ENCODE measurements around the gene TXNL4A. TPM values are rescaled to one million over a fixed set of nuclear protein-coding genes. Genes with fewer than 3 reads are reported as not detected.

TXNL4A gene
- total RNA-seq, 1 experiment from 2014 or later = 416 TPM

GRCh38 chr18:79948719-79949411 lies 39.5 kb downstream of the TXNL4A start:
- ChIA-PET POLR2A (no interaction called here), CTCF (no interaction called here)
- TF ChIP-seq POLR2AphosphoS5 (IDR thresholded peaks at IDR 0.05; ENCODE audit: low read depth, low read length) = no peak
- no peak for TF ChIP-seq SIN3A (IDR thresholded peaks at IDR 0.05; ENCODE audit: borderline replicate concordance, insufficient read depth, low read depth, low read length)
- no peak for TF ChIP-seq CTCF (IDR thresholded peaks at IDR 0.05)
- TF ChIP-seq TCF7L2 (IDR thresholded peaks at IDR 0.05; ENCODE audit: low read depth, low read length) = no peak
- no peak for TF ChIP-seq REST (IDR thresholded peaks at IDR 0.05; ENCODE audit: insufficient read depth in 1 of 2, low read depth in 2 of 2, low read length in 1 of 2)
- intact Hi-C loops (cut with micrococcal nuclease; ENCODE audit: unreplicated experiment) (no loop called here), in situ Hi-C loops (cut with HindIII; ENCODE audit: low pct_unique_long_range_greater_than_20kb, low sequenced_read_pairs) (no loop called here)
- ATAC-seq = no peak
- Histone ChIP-seq H3K4me1 (ENCODE audit: control insufficient read depth, insufficient read depth, low read length) (peaks cover 40% of the 10 kb centered on the region), H3K36me3 (ENCODE audit: control insufficient read depth, insufficient read depth, low read length) (no peaks in the 10 kb centered on the region), H3K9me3 (ENCODE audit: control insufficient read depth, insufficient read depth, low read depth, low read length) (no peaks in the 10 kb centered on the region), H3K27ac (ENCODE audit: low read length) (no peak overlapping the region), H3K27me3 (ENCODE audit: control insufficient read depth, insufficient read depth, low read length) (no peaks in the 10 kb centered on the region), H3K4me3 (ENCODE audit: low read depth in 2 of 2, low read length in 2 of 2) (0 out of 4 replicates have a peak overlapping the region, but pooled peaks of 1 of the 2 experiments have one; percentile 3)
- BruUV-seq (replicated peaks) = no TSS peak
- no peak for DNase-seq (ENCODE audit: low read depth, low spot score)

- H3K27ac ChIP-seq (ENCODE audit: low read length) = no peak overlapping the region
- in situ Hi-C loops (cut with HindIII; ENCODE audit: low pct_unique_long_range_greater_than_20kb, low sequenced_read_pairs) = no loop called here
- no TSS peak for BruUV-seq (replicated peaks)
- ChIA-PET POLR2A (no interaction called here), CTCF (no interaction called here)
- peaks cover 35% of the 10 kb centered on the region for H3K4me1 ChIP-seq (ENCODE audit: control insufficient read depth, insufficient read depth, low read length)
- H3K36me3 ChIP-seq (ENCODE audit: control insufficient read depth, insufficient read depth, low read length) = no peaks in the 10 kb centered on the region
- intact Hi-C loops (cut with micrococcal nuclease; ENCODE audit: unreplicated experiment) = no loop called here
- no peak for ATAC-seq
- no peaks in the 10 kb centered on the region for H3K9me3 ChIP-seq (ENCODE audit: control insufficient read depth, insufficient read depth, low read depth, low read length)
- no peak for TF ChIP-seq TCF7L2 (IDR thresholded peaks at IDR 0.05; ENCODE audit: low read depth, low read length)
- TF ChIP-seq SIN3A (IDR thresholded peaks at IDR 0.05; ENCODE audit: borderline replicate concordance, insufficient read depth, low read depth, low read length) = no peak
- no peak for TF ChIP-seq REST (IDR thresholded peaks at IDR 0.05; ENCODE audit: insufficient read depth in 1 of 2, low read depth in 2 of 2, low read length in 1 of 2)
- no peak for TF ChIP-seq POLR2AphosphoS5 (IDR thresholded peaks at IDR 0.05; ENCODE audit: low read depth, low read length)
- no peak for TF ChIP-seq CTCF (IDR thresholded peaks at IDR 0.05)
- no peak overlapping the region for H3K4me3 ChIP-seq (ENCODE audit: low read depth in 2 of 2, low read length in 2 of 2)
- DNase-seq (ENCODE audit: low read depth, low spot score) = no peak
- H3K27me3 ChIP-seq (ENCODE audit: control insufficient read depth, insufficient read depth, low read length) = no peaks in the 10 kb centered on the region
Observed at GRCh38 chr18:79947881-79948610, 40.3 kb downstream of the TXNL4A start.
